ENCODE results near the gene SRCIN1. TPM values are rescaled to one million over a fixed set of nuclear protein-coding genes. Genes with fewer than 3 reads are reported as not detected.
"Not testable (repeated sequence)": the region's sequence is repeated elsewhere in the genome, so short reads cannot be mapped to it uniquely, and the experiment has no call there.

The SRCIN1 gene
- total RNA-seq, 4 donors from 2014 or later: 0.54 to 0.89 (median 0.69) TPM

- 89 to 91% methylated on average over 8 of the region's 14 CpGs for WGBS, 2 donors
- no peaks in the 10 kb centered on the region for H3K4me1 ChIP-seq
- peaks cover 0 to 9% of the 10 kb centered on the region in 2 donors for H3K36me3 ChIP-seq
- no peaks in the 10 kb centered on the region for H3K9me3 ChIP-seq
- TF ChIP-seq POLR2A (IDR thresholded peaks at IDR 0.05) (no peak), CTCF (IDR thresholded peaks at IDR 0.05) (no peak)
- intact Hi-C loops (cut with DNase I): no loop called here
- H3K27me3 ChIP-seq: no peaks in the 10 kb centered on the region
- no peak for DNase-seq
- no peak overlapping the region for H3K27ac ChIP-seq
- H3K4me3 ChIP-seq (replicated peaks in 1 of 3): no peak overlapping the region
Measured at GRCh38 chr17:38498353-38498752, 107.4 kb downstream of the SRCIN1 start.

GRCh38 chr17:38497656-38498055, 108.1 kb downstream of the SRCIN1 start:
- intact Hi-C loops (cut with DNase I); H3K27me3 ChIP-seq; H3K9me3 ChIP-seq; DNase-seq; H3K36me3 ChIP-seq; H3K4me3 ChIP-seq (replicated peaks in 1 of 3); H3K4me1 ChIP-seq; H3K27ac ChIP-seq: not testable (repeated sequence)
- 94% methylated on average over 10 of the region's 10 CpGs for WGBS, 2 donors

GRCh38 chr17:38494152-38494551, 111.6 kb downstream of the SRCIN1 start:
- WGBS, 2 donors: 94 to 95% methylated on average over 16 of the region's 16 CpGs
- H3K36me3 ChIP-seq; H3K4me1 ChIP-seq; H3K4me3 ChIP-seq (replicated peaks in 1 of 3); DNase-seq; H3K9me3 ChIP-seq; H3K27ac ChIP-seq; H3K27me3 ChIP-seq: not testable (repeated sequence)
- intact Hi-C loops (cut with DNase I): loop anchor here (5.0 kb wide), 1 partner anchor 173 kb away; no protein-coding TSS in a partner anchor

- peak; percentile 92 to 95 for DNase-seq
- intact Hi-C loops (cut with DNase I): loop anchor here (5.0 kb wide), 1 partner anchor 175 kb away; no protein-coding TSS in a partner anchor
- H3K36me3 ChIP-seq; H3K27ac ChIP-seq; H3K27me3 ChIP-seq; H3K4me3 ChIP-seq (replicated peaks in 1 of 3); H3K9me3 ChIP-seq; H3K4me1 ChIP-seq: not testable (repeated sequence)
- 54 to 72% methylated on average over 10 to 13 of the region's 14 CpGs for WGBS, 2 donors
- TF ChIP-seq CTCF (IDR thresholded peaks at IDR 0.05): peak; percentile 17 to 74 (median 38)
Measured at GRCh38 chr17:38492067-38493040, 113.4 kb downstream of the SRCIN1 start.

- DNase-seq; H3K27me3 ChIP-seq; H3K27ac ChIP-seq; H3K9me3 ChIP-seq; H3K4me3 ChIP-seq (replicated peaks in 1 of 3); H3K4me1 ChIP-seq; H3K36me3 ChIP-seq: not testable (repeated sequence)
- 88 to 94% methylated on average over 10 to 12 of the region's 19 CpGs for WGBS, 2 donors
- intact Hi-C loops (cut with DNase I): loop anchor here (5.0 kb wide), 1 partner anchor 176 kb away; no protein-coding TSS in a partner anchor
Measured at GRCh38 chr17:38491346-38492066, 114.2 kb downstream of the SRCIN1 start.

GRCh38 chr17:38489774-38490173, 116.0 kb downstream of the SRCIN1 start:
- intact Hi-C loops (cut with DNase I): loop anchor here (5.0 kb wide), 2 partner anchors 47 to 178 kb away; no protein-coding TSS in a partner anchor
- not testable (repeated sequence) for H3K27me3 ChIP-seq; H3K4me3 ChIP-seq (replicated peaks in 1 of 3); DNase-seq; H3K9me3 ChIP-seq; H3K27ac ChIP-seq; H3K36me3 ChIP-seq; H3K4me1 ChIP-seq
- 84 to 87% methylated on average over 16 to 17 of the region's 17 CpGs for WGBS, 2 donors

GRCh38 chr17:38485681-38486298, 120.0 kb downstream of the SRCIN1 start:
- H3K4me1 ChIP-seq; H3K27me3 ChIP-seq; H3K4me3 ChIP-seq (replicated peaks in 1 of 3); H3K9me3 ChIP-seq; DNase-seq; H3K36me3 ChIP-seq; H3K27ac ChIP-seq: not testable (repeated sequence)
- 85 to 86% methylated on average over 12 of the region's 13 CpGs for WGBS, 2 donors
- intact Hi-C loops (cut with DNase I): loop anchor here (5.0 kb wide), 1 partner anchor 43 kb away; no protein-coding TSS in a partner anchor

Measured in thyroid gland (tissue), 4 donors.